Loucy (cell line): ENCODE data around the gene THADA.

ENCODE experiments used
- CTCF ChIP-seq: fragments of 200-600 bp; sonication (generic); conservative IDR thresholded peaks from 2 replicates; pipeline ENCODE4 v1.5.1; 2014; ENCODE audit warnings: mild to moderate bottlenecking, antibody characterized with exemption, low read length
- EZH2phosphoT487 ChIP-seq: fragments of 200-600 bp; IDR thresholded peaks from 2 replicates; pipeline ENCODE4 v1.6.1; 2018; ENCODE audit warnings: antibody characterized with exemption, mild to moderate bottlenecking, moderate library complexity, borderline replicate concordance

GRCh38 chr2:43437363-43437762 lies 158.5 kb downstream of the THADA start:
- TF ChIP-seq CTCF: no peak
- TF ChIP-seq EZH2phosphoT487: no peak
